ENCODE results near the gene TSPAN5.
A peak's percentile ranks its signal among the peaks of the same experiment; 100 is the strongest.

Gene TSPAN5

DNA sequence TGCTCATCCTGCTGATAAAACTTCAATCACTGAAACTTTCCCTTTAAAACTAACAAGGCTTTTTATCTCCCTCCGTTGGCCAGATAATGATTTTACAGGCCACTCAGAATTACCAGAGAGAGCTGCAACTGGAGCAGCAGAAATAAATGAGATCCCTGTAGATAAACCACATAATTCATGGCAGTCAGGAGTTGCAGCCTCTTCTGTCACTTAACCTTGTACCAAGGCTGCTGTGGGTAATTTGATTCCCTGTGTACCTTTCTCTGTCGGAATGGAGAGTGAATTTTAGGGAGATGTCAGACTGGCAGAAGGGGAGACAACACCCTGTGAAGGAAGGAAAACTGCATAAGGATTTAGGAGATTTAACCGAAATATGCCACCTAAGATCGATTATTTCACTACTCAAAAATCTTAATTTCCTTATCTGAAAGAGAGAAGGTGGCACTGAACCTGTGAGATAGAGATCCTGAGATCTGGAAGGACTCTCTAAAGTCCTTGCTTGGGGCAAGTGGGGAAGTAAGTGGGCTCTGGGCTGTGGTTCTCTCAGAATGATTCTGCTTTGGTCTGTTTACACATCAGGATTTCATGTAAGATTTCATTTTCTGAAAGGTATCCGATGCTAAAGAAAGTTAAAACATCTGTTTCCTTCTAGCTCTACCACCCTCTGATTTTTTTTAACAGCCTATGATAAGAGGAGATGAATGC is 14.3 kb upstream of the TSPAN5 start:
- DNase-seq = no peak

DNA sequence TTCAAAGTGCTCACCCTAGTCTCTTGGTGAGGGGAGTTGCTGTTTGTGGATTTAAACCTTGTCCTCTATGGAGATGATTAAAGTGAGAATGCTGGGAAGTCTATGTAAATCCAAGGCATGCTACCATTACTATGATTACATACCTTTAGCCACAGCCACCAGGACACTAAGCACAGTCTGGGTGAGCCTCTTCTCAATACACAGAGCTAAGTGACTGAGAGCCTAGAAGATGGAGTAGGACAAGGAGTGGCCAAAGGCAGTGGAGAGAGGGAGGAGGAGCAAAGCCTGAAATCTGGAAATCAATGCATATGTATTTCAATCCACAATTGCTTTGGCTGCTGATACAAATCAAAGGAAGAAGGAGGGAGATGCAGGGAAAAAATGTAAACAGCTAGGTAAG is 12.7 kb upstream of the TSPAN5 start:
- no peak for DNase-seq

DNA sequence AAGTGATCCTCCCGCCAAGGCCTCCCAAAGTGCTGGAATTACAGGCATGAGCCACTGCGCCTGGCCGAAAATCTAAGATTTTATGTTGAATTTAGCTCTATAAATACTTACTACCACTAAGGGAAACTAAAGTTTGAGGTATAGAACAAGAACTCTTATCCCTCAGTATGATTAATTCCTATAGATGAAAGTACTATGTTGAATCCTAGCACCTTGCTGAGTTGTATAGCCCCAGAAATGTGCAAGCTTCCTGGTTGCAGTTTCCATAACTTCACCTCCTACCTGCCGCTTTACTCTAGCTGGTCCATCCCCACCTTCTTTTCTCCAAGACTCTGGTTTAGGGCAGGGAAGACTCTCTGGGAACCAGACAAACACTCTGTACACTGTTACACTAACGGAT is 11.8 kb upstream of the TSPAN5 start:
- no peak for DNase-seq

DNA sequence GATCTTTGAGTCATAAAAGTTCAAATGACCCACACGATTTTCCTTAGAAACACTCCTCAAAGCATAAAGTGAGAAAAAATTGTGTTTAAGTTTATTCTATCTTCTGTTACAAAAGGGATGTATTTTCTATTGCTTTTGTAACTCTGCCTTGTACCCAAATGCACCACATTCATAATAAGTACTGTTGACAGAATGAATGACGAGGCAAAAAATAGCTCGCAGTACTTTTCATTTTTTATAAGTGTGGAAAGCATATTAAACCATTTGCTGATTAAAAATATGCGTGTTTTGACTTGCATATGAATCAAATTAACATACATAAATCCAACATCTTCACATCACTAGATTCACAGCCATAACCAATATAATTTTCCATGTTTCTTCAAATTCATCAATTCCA is 11.2 kb upstream of the TSPAN5 start:
- DNase-seq = no peak

DNA sequence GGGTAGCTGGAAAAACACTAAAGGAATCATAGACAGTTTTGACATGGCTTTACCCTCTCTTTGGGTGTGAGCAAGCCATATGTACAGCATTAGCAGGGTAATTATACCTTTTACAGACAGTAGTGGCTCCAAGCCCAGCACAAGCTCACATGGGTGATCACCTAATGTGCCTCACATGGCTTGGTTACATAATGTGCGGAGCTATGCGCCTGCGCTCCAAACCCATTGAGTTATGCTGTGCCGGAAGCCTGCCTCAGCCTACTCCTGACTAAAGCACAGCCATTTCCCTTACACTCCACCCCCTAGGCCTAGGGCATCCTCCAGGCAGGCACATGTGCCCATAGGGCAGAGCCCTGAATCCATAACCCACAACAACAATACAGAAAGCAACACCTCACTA is 6.5 kb upstream of the TSPAN5 start:
- peak; percentile 7 for DNase-seq

DNA sequence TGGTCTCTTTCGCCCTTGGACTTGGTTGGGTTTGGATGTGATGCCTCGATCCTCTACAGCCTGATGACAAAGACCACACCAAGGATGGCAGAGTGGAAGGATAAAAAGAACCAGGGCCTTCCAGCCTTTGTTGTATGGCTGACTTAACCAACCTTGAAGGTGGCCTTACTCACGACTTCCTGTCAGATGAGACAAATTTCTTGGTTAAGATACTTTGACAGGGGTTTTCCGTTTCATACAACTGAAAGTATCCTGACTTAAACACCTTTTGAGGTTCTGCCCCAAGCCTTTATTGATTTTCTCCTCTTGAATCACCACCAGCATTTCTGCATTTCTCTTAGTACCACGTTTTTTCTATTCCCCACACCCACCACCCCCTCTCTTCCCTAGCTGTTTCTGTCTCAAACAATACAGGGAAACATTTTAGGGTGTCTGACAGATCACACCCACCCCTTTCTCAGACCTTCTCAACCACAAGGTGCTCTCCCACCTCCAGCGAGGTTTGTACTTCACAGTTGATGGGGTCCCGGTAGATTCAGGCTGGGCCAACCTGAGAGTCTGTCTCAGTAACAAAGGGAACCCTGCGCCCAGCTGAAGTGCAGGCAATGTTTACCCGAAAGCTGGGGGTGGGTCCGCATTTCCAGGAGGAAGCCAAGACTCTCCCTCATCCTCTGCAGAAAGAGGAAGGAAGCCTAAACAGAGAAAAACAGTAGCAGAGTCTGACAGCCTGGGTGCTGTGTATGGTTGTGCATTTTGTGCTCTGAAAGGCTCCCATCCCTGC is 5.0 kb upstream of the TSPAN5 start:
- DNase-seq = no peak

DNA sequence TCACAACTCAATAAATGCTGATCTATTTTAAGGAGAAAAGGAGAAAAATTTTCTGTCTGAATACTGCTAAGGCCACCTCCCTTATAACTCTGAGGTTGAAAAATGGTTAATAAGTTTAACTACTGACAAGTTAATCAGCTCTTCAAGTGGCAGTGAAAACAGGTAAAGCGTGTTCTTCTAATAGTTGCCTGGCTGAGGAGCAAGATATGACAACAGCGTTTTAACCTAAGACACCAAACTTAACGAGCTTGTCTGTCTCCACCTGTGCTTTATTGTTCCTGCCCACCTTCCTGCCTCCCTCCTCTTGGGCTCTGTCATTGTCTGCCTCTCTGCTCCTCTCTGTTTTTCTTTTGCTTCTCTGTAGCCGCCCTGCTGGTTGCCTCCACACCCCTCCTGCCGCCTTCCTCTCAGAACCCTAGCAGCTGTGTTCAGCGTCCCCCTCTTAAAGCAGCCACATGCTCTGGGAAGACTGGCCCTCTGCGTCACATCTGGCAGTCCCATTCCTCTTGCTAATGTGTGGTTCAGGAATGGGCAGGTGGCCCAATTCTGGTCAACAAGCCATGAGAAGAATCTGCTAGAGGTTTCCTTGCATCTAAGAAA is 4.3 kb upstream of the TSPAN5 start:
- DNase-seq = peak; percentile 12

DNA sequence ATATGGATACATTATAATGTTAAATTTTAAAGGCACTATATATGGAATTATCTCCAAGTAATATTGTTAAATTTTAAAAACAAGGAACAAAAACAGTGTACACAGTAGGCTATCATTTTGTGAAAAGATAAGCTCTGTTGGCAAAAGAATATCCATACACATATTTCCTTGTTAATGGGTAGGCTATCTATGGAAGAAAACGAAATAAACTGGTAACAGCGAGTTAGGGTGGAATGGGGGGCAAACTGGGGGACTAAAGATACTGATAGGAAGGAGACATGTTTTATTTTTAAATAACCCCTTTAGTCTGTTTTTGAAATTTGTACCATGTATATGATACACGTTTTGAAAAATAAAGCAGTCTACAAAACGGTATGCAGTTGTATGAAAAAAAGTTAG is 3.6 kb upstream of the TSPAN5 start:
- no peak for DNase-seq

DNA sequence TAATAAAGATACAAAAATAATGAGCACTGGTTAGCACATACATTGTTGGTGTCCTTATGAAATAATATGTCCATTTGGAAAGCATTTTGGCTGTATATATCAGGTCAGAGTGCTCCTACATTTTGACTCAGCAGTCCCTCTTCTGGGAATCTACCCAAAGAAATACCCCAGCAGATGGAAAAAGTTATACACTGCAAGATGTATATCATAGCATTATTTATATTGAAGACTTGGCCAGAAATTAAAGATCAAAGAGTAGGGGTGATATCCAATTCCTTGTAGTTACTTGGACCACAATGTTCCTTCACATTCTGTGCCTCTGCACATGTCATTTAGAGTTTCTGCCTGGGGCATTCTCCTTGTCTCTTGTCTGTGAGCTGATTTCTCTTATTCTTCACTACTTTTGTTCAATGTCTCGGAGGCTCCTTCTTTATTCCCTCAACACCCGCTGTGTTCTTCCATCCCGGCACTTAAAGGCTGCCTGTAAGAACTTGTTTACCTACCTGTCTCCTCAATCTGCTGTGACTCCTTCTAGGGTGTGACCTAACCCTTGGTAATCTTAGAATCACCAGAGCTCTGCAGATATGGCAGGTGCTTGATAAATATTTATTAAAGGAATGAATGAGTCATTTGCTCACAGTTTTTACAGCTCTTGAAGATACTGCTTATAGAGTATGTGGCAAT is 3.1 kb upstream of the TSPAN5 start:
- no peak for DNase-seq

DNA sequence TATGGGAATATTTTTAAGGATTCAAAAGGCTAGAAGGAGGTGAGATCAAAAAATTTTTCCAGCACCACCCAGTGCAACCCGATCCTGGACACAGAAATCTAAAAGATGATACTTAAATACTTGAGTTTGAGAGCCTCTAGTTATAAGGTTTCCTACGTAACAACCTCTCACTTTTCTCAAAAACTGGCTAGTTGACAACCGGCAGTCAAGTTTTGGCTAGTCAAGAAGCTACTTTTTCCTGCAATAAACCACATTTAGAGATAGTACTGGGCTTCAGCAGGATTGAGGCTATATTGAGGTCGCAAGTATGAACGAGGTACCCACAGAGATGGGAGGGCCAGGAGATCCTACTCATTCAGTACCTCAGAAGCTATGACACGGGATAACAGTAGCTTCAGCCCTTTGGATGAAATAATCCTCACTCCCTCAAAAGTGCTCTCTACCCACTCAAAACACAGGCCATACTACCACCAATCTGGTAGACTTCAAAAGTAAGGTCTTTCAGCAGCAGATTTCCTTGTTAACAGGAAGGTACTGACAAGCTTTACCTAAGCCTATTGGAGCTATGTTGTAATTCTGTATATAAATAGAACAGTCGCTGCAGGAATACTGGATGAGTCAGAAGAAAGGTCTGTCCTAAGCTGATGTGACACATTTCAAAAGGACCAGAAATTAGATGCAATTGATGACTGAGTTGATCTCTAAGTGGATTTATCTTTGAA is 1.5 kb upstream of the TSPAN5 start:
- DNase-seq = peak; percentile 31

DNA sequence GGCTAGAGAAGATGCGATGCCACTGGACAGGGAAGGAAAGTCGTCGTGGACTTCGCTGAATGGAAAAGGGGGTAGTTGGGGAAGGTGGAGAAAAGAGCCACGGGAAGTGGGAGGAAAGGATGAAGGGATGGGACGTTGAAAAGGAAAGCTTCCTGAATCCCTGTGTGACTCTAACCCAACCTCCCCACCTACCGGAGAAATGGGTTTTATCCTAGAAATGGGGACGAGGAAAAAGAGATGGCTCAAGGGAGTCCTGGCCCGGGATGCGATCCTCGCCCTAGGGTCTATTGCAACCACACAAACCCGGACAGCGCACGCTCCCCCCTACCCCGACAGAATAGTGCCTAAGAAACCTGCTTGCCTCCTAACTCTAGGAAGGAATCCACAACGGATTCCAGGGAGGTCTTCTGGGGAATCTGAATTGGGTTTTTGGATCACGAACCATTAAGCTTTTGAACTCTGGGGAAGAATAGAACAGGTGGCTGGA is 738 bp upstream of the TSPAN5 start:
- DNase-seq = peak; percentile 57

DNA sequence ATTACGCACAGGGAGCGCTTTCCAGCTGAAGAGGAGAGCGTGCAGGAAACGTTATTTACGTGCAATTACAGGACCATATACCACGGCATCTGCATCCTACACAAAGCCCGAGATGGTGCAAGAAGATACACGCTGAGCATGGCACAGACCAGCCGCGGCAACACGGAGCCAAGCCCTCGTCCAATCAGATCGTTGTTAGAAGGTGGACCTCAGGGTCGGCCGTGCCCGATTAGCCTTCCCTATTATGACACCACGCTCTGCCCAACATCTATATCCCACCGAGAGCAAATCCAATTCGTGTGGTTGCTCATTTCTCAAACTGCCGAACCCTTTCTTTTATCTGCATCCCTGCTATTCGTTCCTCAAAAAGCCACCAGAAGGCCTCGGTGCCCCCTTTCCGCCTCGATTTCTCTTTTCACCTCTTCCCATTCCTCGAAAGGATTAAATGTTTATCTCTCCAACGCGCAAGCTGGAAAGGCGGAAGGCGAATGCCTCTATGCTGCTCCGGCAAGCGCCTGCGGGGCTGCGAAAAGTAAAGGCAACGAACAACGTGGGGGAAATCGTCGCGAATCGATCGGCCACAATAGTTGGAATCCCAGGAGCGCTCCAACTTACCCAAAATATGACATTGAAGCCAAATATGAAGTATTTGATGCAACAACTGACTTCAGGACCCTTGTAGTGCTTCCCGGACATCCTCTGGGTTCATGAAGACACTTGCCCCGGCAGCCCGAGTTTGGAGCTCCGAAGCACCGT is 702 bp downstream of the TSPAN5 start:
- peak; percentile 90 for DNase-seq

DNA sequence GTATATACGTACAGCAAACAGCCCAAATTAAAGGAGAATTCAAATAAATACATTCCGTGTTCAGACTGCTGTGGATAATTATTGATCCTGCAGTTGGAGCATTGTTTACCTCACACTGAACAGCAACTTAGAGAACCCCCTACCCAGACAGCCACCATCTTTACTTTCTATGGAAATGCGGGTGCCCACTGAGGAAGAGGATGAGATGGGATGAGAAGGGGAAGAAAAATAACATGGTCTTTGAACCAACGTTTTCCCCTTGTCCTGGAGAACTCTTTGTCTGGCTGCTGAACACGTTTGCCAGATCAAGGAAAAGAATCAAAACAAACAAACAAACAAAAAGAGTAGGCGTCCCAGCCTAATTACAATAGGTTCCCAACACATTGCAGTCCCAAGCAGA is 1.5 kb downstream of the TSPAN5 start:
- DNase-seq = no peak

DNA sequence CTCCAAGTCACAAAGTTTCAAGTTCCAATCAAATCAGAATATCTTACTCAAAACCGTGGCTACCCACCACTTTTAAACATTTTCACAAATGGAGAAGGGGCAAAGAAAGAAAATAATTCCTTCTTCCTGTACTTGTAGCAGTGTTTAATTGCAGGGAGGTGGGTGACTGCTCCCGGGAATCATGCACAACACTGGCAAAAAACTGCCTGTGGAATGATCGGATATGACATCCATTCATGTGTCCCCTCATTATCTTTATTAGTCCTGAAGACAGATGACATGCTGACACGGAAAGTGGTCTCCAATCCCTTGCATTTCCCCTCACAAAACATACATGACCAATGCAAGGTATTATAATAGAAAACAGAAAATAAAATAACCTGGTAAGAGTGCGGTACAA is 2.0 kb downstream of the TSPAN5 start:
- DNase-seq = peak; percentile 12

DNA sequence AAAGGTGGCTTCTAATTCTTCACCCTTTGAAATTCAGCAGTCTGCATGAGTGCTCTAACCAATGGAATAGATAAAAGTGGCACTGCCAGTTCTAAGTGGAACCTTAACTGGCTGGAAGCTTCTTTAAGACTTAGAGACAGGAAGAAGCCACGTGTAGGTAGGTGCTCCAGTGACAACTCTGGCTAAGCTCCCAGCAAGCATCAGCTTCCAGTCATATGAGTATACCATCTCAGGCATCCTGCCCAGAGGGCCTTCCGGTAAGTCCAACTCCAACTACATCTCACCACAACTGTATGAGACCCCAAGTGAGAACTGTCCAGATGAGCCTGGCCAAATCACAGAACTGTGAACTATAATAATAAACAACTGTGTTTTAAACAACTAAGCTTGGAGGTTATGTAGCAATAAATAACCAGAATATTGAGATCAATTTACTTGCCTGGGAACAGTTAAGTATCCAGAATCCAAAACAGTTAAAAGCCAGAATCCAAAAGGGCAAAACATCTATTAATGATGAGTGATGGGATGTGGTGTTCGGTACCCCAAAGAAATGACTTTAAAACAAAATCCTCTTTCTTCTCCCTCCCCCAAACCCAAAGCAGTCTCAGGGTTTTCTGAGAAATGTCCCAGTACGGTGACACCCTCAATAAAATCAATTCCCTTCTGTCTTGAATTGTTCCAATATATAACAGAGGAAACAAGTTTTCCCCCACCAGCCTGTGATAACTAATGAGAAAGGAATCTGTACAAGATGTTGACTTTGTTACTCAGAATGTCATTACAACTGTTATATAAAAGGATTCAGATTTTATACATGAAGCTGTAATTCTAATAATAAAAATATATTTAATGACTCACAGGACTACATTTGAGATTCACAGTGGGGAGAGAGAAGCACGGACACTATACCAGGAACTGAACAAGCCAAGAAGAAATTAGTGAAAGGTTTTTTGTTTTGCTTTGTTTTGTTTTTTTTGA is 4.2 kb downstream of the TSPAN5 start:
- DNase-seq = no peak

DNA sequence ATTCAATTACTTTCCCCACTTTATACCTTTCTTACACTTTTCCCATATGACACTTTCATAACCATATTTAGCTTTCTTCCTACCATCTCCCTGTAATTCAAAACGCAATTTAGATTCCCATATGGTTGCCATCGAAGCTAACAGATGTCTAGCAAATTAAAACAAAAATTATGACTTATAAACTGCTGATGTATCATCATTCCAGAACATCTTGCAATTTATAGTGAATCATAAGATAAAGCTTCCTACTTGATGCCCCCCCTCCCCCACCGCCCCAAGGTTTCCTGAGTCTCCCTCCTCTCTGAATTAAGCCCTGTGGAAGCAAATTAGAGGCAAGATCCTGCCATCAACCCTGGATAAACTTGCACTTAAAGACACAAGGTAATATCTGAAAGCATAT is 5.4 kb downstream of the TSPAN5 start:
- no peak for DNase-seq

DNA sequence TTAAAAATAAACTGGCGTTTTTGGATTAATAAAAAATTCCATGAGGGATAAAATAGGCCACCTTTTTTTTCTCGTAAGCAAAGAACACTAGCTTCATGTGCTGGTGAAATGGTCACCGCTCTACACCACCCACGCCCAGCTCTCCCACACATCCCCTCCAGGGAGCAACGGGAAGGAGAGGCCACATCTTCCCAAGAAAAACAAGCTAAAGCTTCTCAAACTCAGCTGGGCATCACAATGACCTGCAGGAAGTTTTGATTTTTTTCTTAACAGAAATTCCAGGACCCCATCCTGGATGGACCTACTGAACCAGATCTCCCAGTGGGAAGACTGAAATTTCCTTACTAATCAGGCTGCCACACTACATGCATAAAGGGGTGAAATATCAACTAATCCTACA is 9.8 kb downstream of the TSPAN5 start:
- no peak for DNase-seq

DNA sequence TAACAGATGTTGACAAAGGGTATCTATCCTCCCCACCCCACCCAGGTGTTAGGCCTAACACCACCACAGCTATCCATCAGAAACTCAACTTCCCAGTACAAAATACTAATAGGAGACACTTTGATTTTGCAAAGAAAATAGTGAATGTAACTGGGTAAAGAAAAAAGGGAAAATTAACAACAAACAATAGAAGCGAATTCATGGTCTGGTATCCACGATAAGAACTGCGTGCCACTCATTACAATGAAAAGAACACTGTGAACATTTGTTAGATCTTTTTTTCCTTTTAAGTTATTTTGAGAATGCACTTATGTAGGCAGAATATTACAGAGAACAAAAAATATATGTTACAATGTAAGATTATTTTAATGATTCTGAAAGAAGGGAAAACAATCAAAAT is 12.0 kb downstream of the TSPAN5 start:
- no peak for DNase-seq

DNA sequence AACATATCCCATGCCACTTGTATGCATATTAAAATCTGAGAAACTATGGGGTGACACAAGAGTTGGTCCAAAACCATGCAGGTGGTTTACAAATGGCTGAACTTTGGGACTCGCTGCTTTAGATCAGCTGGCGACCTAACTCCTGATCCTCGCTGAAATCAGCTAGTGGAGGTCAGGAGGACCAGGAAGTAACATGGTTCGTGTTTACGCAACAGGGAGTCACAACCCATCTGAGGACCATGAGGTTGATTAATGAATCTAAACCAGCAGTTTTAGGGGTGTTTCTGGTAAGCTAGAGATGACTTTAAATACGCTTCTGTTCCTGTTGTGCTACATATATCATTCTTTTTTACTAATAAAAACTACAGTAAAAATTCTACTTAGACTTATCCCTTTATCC is 12.9 kb downstream of the TSPAN5 start:
- no peak for DNase-seq

DNA sequence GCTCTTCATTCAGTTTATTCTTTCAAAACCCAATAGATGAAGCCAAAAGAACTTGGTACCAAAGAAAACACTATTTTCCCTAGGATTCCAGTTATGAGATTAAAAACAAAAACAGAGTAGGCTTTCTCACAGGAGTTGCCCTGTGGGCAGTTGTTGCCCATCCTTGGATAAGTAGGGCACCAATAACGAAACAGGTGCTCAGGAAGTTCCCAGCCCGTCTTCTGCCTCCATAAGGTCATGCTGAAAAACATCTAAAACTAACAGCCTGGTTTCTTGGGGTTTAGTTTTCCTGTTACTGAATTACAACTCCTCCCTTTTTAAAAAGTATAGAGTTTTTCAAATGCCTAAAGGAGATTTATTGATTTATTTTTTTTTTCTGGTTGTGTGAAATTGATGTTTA is 14.7 kb downstream of the TSPAN5 start:
- no peak for DNase-seq

DNA sequence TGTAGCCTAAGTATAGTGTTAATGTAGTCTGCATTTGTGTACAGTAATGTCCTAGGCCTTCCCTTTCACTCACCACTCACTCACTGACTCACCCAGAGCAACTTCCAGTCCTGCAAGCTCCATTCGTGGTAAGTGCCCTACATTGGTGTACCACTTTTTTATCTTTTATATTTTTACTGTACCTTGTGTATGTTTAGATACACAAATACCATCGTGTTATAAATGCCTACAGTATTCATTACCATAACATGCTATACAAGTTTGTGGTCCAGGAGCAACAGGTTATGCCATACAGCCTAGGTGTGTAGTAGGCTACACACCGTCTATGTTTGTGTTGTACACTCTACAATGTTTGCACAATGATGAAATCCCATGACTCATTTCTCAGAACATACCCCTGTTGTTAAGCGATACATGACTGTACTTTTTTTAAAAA is 15.4 kb downstream of the TSPAN5 start:
- no peak for DNase-seq
